BJ (cell line): ENCODE measurements around the gene UBE3D. TPM values are rescaled to one million over a fixed set of nuclear protein-coding genes. Genes with fewer than 3 reads are reported as not detected.

ENCODE experiments used
- CTCF ChIA-PET: fragments of 350-600 bp; formaldehyde crosslinking; extraction: SDS; loops from one replicate; lab custom pipeline; 2021; ENCODE audit warnings: antibody characterized with exemption, inconsistent platforms; lab: Yijun Ruan, JAX
- POLR2A ChIA-PET: fragments of 300-600 bp; sonication (Branson Sonifier 250); formaldehyde crosslinking; extraction: SDS; loops from one replicate; lab custom pipeline; 2021; ENCODE audit warnings: antibody characterized with exemption; lab: Charles Lee
- DNase-seq: peaks from one replicate; pipeline ENCODE4 v3.0.0-alpha.2; 2011; ENCODE audit warnings: low read depth
- H3K27me3 ChIP-seq: 2 replicates; pipeline ENCODE4 v1.6.0; 2011; ENCODE audit warnings: low read length; ENCODE audit not compliant: control insufficient read depth, insufficient read depth
- H3K36me3 ChIP-seq: 2 replicates; pipeline ENCODE4 v1.5.1; 2011; ENCODE audit warnings: low read length; ENCODE audit not compliant: control insufficient read depth, insufficient read depth
- H3K4me3 ChIP-seq: 2 replicates; pipeline ENCODE4 v1.5.1; 2011; ENCODE audit warnings: low read depth, mild to moderate bottlenecking, control low read depth, low read length
- CTCF ChIP-seq: IDR thresholded peaks from 2 replicates; pipeline ENCODE4 v1.5.1; 2011; ENCODE audit warnings: low read depth, mild to moderate bottlenecking, control low read depth, inconsistent platforms, low read length, moderate library complexity; ENCODE audit not compliant: insufficient read depth
- polyA plus RNA-seq: library from polyadenylated mRNA; depleted of rRNA; stranded (reverse); fragments of >200 nt; gene quantifications from 2 replicates; pipeline ENCODE4 v1.2.3, GENCODE V29; 2011

The UBE3D gene
- polyA plus RNA-seq, 1 experiment: 2.1 TPM

- CTCF ChIA-PET: no interaction called here
Measured at GRCh38 chr6:82984720-82985119, 80.9 kb downstream of the UBE3D start.

GRCh38 chr6:82980086-82980485 lies 85.6 kb downstream of the UBE3D start:
- CTCF ChIA-PET: no interaction called here

More at GRCh38 chr6:82984720-82985119, 80.9 kb downstream of the UBE3D start:
- Histone ChIP-seq H3K27me3 (no peaks in the 10 kb centered on the region), H3K36me3 (no peaks in the 10 kb centered on the region), H3K4me3 (no peak overlapping the region)
- POLR2A ChIA-PET: no interaction called here
- no peak for TF ChIP-seq CTCF
- no peak for DNase-seq

GRCh38 chr6:82979657-82980056 lies 86.0 kb downstream of the UBE3D start:
- TF ChIP-seq CTCF: no peak
- DNase-seq: no peak
- no peaks in the 10 kb centered on the region for H3K36me3 ChIP-seq
- H3K27me3 ChIP-seq: no peaks in the 10 kb centered on the region
- ChIA-PET POLR2A (no interaction called here), CTCF (interaction anchor here (0.6 kb wide), 1 partner anchor 88 kb away, joined by 3 read pairs; the partner anchor contains the start of gene DOP1A)
- no peak overlapping the region for H3K4me3 ChIP-seq

More at GRCh38 chr6:82980086-82980485, 85.6 kb downstream of the UBE3D start:
- Histone ChIP-seq H3K36me3 (no peaks in the 10 kb centered on the region), H3K4me3 (no peak overlapping the region), H3K27me3 (no peaks in the 10 kb centered on the region)
- TF ChIP-seq CTCF: no peak
- DNase-seq: peak; percentile 80
- POLR2A ChIA-PET: no interaction called here

GRCh38 chr6:82978362-82978945 lies 87.2 kb downstream of the UBE3D start:
- Histone ChIP-seq H3K27me3 (no peaks in the 10 kb centered on the region), H3K36me3 (no peaks in the 10 kb centered on the region), H3K4me3 (no peak overlapping the region)
- no peak for DNase-seq
- TF ChIP-seq CTCF: no peak
- POLR2A ChIA-PET: no interaction called here
- CTCF ChIA-PET: no interaction called here

- DNase-seq: no peak
- CTCF ChIA-PET: no interaction called here
- no peak for TF ChIP-seq CTCF
- Histone ChIP-seq H3K27me3 (no peaks in the 10 kb centered on the region), H3K4me3 (no peak overlapping the region), H3K36me3 (no peaks in the 10 kb centered on the region)
- POLR2A ChIA-PET: no interaction called here
Measured at GRCh38 chr6:82976179-82976578, 89.5 kb downstream of the UBE3D start.
